ENCODE measurements around the gene SNTN. TPM values are rescaled to one million over a fixed set of nuclear protein-coding genes. Genes with fewer than 3 reads are reported as not detected.

Gene SNTN
- polyA plus RNA-seq, 1 of the 3 experiments (the other 2 are of a cell fraction) = not detected

GRCh38 chr3:63617391-63617790, 35.1 kb upstream of the SNTN start:
- Histone ChIP-seq H4K20me1 (ENCODE audit: insufficient read depth) (no peaks in the 10 kb centered on the region), H3K36me3 (replicated peaks in 1 of 2; ENCODE audit: control insufficient read depth in 1 of 2, insufficient read depth in 2 of 2, low read length in 1 of 2) (no peaks in the 10 kb centered on the region), H3K4me2 (no peak overlapping the region), H3K4me1 (ENCODE audit: control insufficient read depth in 1 of 2, insufficient read depth in 2 of 2, low read depth in 1 of 2, low read length in 1 of 2) (0 out of 4 replicates have a peak, but pooled peaks cover 0 to 4% of the 10 kb centered on the region in 2 experiments), H3K27ac (ENCODE audit: low read depth in 2 of 2, low read length in 1 of 2) (no peak overlapping the region), H3K9me3 (no peaks in the 10 kb centered on the region), H3K9me2 (no peaks in the 10 kb centered on the region), H2AFZ (ENCODE audit: low read depth) (no peak overlapping the region), H3K27me3 (ENCODE audit: insufficient read depth) (no peaks in the 10 kb centered on the region), H3K4me3 (ENCODE audit: low read depth in 2 of 2, low read length in 1 of 2) (no peak overlapping the region), H3K79me2 (ENCODE audit: insufficient read depth) (no peaks in the 10 kb centered on the region), H3F3A (replicated peaks; ENCODE audit: insufficient read depth) (no peaks in the 10 kb centered on the region), H3K9ac (no peak overlapping the region)
- TF ChIP-seq MEF2A (IDR thresholded peaks at IDR 0.05; ENCODE audit: borderline replicate concordance, low read depth) = no peak
- no peak for TF ChIP-seq ZBTB33 (IDR thresholded peaks at IDR 0.05; ENCODE audit: borderline replicate concordance, low read depth)
- CTCF ChIA-PET = interaction anchor here (1.2 kb wide), 1 partner anchor 201 kb away, joined by 3 read pairs; no protein-coding TSS in a partner anchor
- WGBS (ENCODE audit: low lambda C conversion rate) = 77% methylated on average over 4 of the region's 4 CpGs
- DNase-seq = no peak
- POLR2A ChIA-PET = no interaction called here

- Histone ChIP-seq H3K9me2 (no peaks in the 10 kb centered on the region), H3K79me2 (ENCODE audit: insufficient read depth) (no peaks in the 10 kb centered on the region), H3K27me3 (ENCODE audit: insufficient read depth) (no peaks in the 10 kb centered on the region), H3K36me3 (replicated peaks in 1 of 2; ENCODE audit: control insufficient read depth in 1 of 2, insufficient read depth in 2 of 2, low read length in 1 of 2) (no peaks in the 10 kb centered on the region), H3F3A (replicated peaks; ENCODE audit: insufficient read depth) (no peaks in the 10 kb centered on the region), H3K9me3 (no peaks in the 10 kb centered on the region), H3K4me1 (ENCODE audit: control insufficient read depth in 1 of 2, insufficient read depth in 2 of 2, low read depth in 1 of 2, low read length in 1 of 2) (peaks cover 0 to 4% of the 10 kb centered on the region in 2 experiments; a peak in 1 of 4 replicates), H4K20me1 (ENCODE audit: insufficient read depth) (no peaks in the 10 kb centered on the region), H3K27ac (ENCODE audit: low read depth in 2 of 2, low read length in 1 of 2) (peak overlapping the region in 1 of 2 experiments; percentile 57; a peak in 2 of 4 replicates), H3K4me2 (peak overlapping the region; percentile 32; the same call in 1 of the 2 replicates), H3K9ac (no peak overlapping the region), H2AFZ (ENCODE audit: low read depth) (no peak overlapping the region), H3K4me3 (ENCODE audit: low read depth in 2 of 2, low read length in 1 of 2) (no peak overlapping the region)
- POLR2A ChIA-PET = no interaction called here
- no peak for DNase-seq
- CTCF ChIA-PET = interaction anchor here (0.8 kb wide), 1 partner anchor 274 kb away, joined by 3 read pairs; no protein-coding TSS in a partner anchor
- WGBS (ENCODE audit: low lambda C conversion rate) = 10% methylated on average over 8 of the region's 8 CpGs
- no peak for TF ChIP-seq IRF3 (IDR thresholded peaks at IDR 0.05; ENCODE audit: low read depth, low read length)
- peak; percentile 49; the same call in 1 of the 2 replicates for TF ChIP-seq POLR2AphosphoS5 (IDR thresholded peaks at IDR 0.05; ENCODE audit: low read depth, low read length)
- peak; percentile 69 for TF ChIP-seq TCF12 (IDR thresholded peaks at IDR 0.05)
- no peak for TF ChIP-seq CHD2 (IDR thresholded peaks at IDR 0.05; ENCODE audit: low read length, partially characterized antibody)
- peak; percentile 72 for TF ChIP-seq FOSL2 (IDR thresholded peaks at IDR 0.05; ENCODE audit: borderline replicate concordance, low read depth)
- TF ChIP-seq RAD21 (IDR thresholded peaks at IDR 0.05; ENCODE audit: low read length) = no peak
- TF ChIP-seq JUND (IDR thresholded peaks at IDR 0.05) = peak; percentile 70
- no peak for TF ChIP-seq TAF1 (IDR thresholded peaks at IDR 0.05; ENCODE audit: borderline replicate concordance, low read depth, low read length)
- TF ChIP-seq SIN3A (IDR thresholded peaks at IDR 0.05; ENCODE audit: borderline replicate concordance, low read depth, low read length) = no peak
- TF ChIP-seq RFX5 (IDR thresholded peaks at IDR 0.05; ENCODE audit: low read length) = no peak
- TF ChIP-seq NRF1 (IDR thresholded peaks at IDR 0.05; ENCODE audit: low read depth, low read length) = no peak
- TF ChIP-seq YY1 (IDR thresholded peaks at IDR 0.05; ENCODE audit: low read depth) = no peak
- no peak for TF ChIP-seq RCOR1 (IDR thresholded peaks at IDR 0.05; ENCODE audit: low read length)
- TF ChIP-seq MAX (IDR thresholded peaks at IDR 0.05; ENCODE audit: low read depth) = no peak
- no peak for TF ChIP-seq REST (IDR thresholded peaks at IDR 0.05; ENCODE audit: low read depth, low read length)
- peak; percentile 97 for TF ChIP-seq MEF2A (IDR thresholded peaks at IDR 0.05; ENCODE audit: borderline replicate concordance, low read depth)
- TF ChIP-seq FOXJ3 (CRISPR knock-in tag; IDR thresholded peaks at IDR 0.05) = no peak
- peak; percentile 87 for TF ChIP-seq NFIC (IDR thresholded peaks at IDR 0.05; ENCODE audit: borderline replicate concordance)
- peak; percentile 54; the same call in 1 of the 2 replicates for TF ChIP-seq TEAD4 (IDR thresholded peaks at IDR 0.05; ENCODE audit: borderline replicate concordance, insufficient read depth)
- peak in 1 of 2 experiments; percentile 71; a peak in 1 of 4 replicates for TF ChIP-seq EP300 (IDR thresholded peaks at IDR 0.05; ENCODE audit: borderline replicate concordance in 1 of 2, low read depth in 1 of 2, low read length in 1 of 2)
Observed at GRCh38 chr3:63624941-63625560, 27.4 kb upstream of the SNTN start.

All from SK-N-SH (cell line).